Endothelial cell (in vitro differentiated cells): ENCODE results near the gene RAD9A. TPM values are rescaled to one million over a fixed set of nuclear protein-coding genes. Genes with fewer than 3 reads are reported as not detected.

Source experiments
- DNase-seq: peaks from one replicate; pipeline ENCODE4 v3.0.0; 2021; ENCODE audit warnings: low spot score
- H3K27ac Mint-ChIP-seq: one replicate; pipeline ENCODE4 v1.8.0; 2021; ENCODE audit warnings: mixed read lengths, inconsistent platforms; ENCODE audit not compliant: unreplicated experiment
- H3K27me3 Mint-ChIP-seq: one replicate; pipeline ENCODE4 v1.8.0; 2021; ENCODE audit warnings: mild to moderate bottlenecking, moderate library complexity, mixed read lengths, inconsistent platforms; ENCODE audit not compliant: unreplicated experiment
- H3K36me3 Mint-ChIP-seq: one replicate; pipeline ENCODE4 v1.8.0; 2021; ENCODE audit warnings: mild to moderate bottlenecking, low read depth, mixed read lengths, inconsistent platforms; ENCODE audit not compliant: unreplicated experiment
- H3K4me1 Mint-ChIP-seq: one replicate; pipeline ENCODE4 v1.8.0; 2021; ENCODE audit warnings: mild to moderate bottlenecking, mixed read lengths, inconsistent platforms; ENCODE audit not compliant: unreplicated experiment
- H3K4me3 Mint-ChIP-seq: one replicate; pipeline ENCODE4 v1.8.0; 2021; ENCODE audit warnings: mild to moderate bottlenecking, mixed read lengths, inconsistent platforms; ENCODE audit not compliant: unreplicated experiment
- H3K9me3 Mint-ChIP-seq: one replicate; pipeline ENCODE4 v1.8.0; 2021; ENCODE audit warnings: mixed read lengths, inconsistent platforms; ENCODE audit not compliant: unreplicated experiment
- total RNA-seq: library from RNA; stranded (reverse); fragmentation: NEBNext Ultra II Directional; extraction: Animal tissue kit (Norgen Biotek cat#: 25700); gene quantifications from one replicate; pipeline ENCODE4 v1.2.1, GENCODE V29; 2021; ENCODE audit not compliant: unreplicated experiment
- TF ChIP-seq, protein P1 (sequence below): fragments of 200-600 bp; sonication (generic); IDR thresholded peaks from one replicate; pipeline ENCODE4 v1.5.0; 2021; ENCODE audit warnings: antibody characterized with exemption; ENCODE audit not compliant: unreplicated experiment

RAD9A gene
- total RNA-seq, 1 donor from 2014 or later = 18.4 TPM

DNA sequence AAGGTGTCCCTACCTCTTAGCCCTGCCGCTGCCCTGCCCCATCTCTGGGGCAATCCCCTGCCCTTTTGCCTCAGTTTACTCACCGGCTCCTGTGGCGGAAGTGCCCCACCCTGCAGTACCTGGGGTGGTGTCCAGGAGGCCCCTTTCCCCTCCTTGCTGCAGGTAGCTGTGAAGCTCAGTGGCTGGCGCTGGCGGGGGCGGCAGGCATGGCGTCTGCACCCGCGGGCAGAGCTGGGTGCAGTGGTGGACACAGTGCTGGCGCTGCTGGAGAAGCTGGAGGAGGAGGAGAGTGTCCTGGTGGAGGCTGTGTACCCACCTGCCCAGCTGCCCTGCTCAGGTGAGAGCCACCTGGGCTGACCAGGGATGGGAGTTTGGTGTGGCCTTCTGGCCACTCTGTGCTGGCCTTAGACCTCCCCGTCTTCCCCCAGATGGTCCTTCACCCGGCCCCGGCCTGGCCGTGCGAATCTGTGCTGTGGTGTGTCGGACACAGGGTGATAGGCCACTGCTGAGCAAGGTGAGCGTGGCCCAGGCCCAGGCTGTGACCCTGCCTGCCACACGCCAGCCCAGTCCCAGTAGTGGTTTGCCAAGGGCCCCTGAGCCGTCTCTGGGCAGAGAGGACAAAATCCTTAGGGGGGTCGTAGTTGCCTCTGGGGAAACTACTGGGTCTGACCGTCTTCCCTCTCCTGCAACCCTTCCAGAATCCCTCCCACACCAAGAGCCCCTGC, 27.7 kb downstream of the RAD9A start:
- no peak for DNase-seq
- Mint-ChIP-seq H3K4me3 (no peak overlapping the region), H3K27me3 (peaks cover 17% of the 10 kb centered on the region), H3K27ac (no peak overlapping the region), H3K4me1 (peaks cover 3% of the 10 kb centered on the region), H3K9me3 (no peaks in the 10 kb centered on the region), H3K36me3 (no peaks in the 10 kb centered on the region)
- TF ChIP-seq, protein P1, sequence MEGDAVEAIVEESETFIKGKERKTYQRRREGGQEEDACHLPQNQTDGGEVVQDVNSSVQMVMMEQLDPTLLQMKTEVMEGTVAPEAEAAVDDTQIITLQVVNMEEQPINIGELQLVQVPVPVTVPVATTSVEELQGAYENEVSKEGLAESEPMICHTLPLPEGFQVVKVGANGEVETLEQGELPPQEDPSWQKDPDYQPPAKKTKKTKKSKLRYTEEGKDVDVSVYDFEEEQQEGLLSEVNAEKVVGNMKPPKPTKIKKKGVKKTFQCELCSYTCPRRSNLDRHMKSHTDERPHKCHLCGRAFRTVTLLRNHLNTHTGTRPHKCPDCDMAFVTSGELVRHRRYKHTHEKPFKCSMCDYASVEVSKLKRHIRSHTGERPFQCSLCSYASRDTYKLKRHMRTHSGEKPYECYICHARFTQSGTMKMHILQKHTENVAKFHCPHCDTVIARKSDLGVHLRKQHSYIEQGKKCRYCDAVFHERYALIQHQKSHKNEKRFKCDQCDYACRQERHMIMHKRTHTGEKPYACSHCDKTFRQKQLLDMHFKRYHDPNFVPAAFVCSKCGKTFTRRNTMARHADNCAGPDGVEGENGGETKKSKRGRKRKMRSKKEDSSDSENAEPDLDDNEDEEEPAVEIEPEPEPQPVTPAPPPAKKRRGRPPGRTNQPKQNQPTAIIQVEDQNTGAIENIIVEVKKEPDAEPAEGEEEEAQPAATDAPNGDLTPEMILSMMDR = no peak

DNA sequence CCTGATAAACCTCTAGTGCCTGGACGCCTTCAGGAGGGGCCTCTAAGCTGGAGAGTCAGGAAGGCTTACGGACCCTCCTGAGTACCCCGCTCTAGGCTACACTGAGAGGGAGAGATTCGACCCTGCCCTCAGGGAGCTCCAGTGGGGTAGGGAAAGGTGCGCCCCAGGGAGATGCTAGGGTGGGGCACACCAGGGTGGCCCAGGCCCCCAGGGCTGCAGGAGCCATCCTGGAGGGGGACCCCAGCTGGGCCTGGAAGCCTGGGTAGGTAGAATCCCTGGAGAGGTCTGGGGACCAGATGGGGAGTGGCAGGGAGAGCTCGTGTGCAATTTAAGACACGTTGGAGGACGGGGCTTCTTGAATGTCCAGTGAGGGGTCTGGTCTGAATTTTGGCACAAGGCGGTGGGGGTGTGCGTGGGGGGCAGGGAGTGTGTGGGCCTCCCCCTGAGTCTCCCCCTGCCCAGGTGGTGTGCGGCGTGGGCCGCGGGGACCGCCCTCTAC, 28.4 kb downstream of the RAD9A start:
- Mint-ChIP-seq H3K4me3 (no peak overlapping the region), H3K27ac (no peak overlapping the region), H3K36me3 (no peaks in the 10 kb centered on the region), H3K4me1 (peaks cover 3% of the 10 kb centered on the region), H3K27me3 (peaks cover 18% of the 10 kb centered on the region), H3K9me3 (no peaks in the 10 kb centered on the region)
- no peak for DNase-seq
- TF ChIP-seq, protein P1 = no peak

GRCh38 chr11:67420646-67421429, 29.1 kb downstream of the RAD9A start:
- Mint-ChIP-seq H3K27me3 (peaks cover 18% of the 10 kb centered on the region), H3K36me3 (no peaks in the 10 kb centered on the region), H3K27ac (no peak overlapping the region), H3K4me3 (no peak overlapping the region), H3K4me1 (peaks cover 3% of the 10 kb centered on the region), H3K9me3 (no peaks in the 10 kb centered on the region)
- peak; percentile 98 for DNase-seq
- TF ChIP-seq, protein P1 = no peak

GRCh38 chr11:67421430-67422031, 29.7 kb downstream of the RAD9A start:
- DNase-seq = no peak
- H3K9me3 Mint-ChIP-seq = no peaks in the 10 kb centered on the region
- peaks cover 3% of the 10 kb centered on the region for H3K4me1 Mint-ChIP-seq
- no peak overlapping the region for H3K4me3 Mint-ChIP-seq
- H3K36me3 Mint-ChIP-seq = no peaks in the 10 kb centered on the region
- peaks cover 14% of the 10 kb centered on the region for H3K27me3 Mint-ChIP-seq
- TF ChIP-seq, protein P1 = no peak
- H3K27ac Mint-ChIP-seq = no peak overlapping the region
